WI38 (cell line): ENCODE measurements around the gene POLG.

Source experiments
- H3K4me3 ChIP-seq: 2 replicates; pipeline ENCODE4 v1.5.1; 2011; ENCODE audit warnings: low read depth, mild to moderate bottlenecking, control low read depth, low read length
- TF ChIP-seq, protein P1 (sequence below): IDR thresholded peaks from 2 replicates; pipeline ENCODE4 v1.5.1; 2012; ENCODE audit warnings: low read depth, mild to moderate bottlenecking, control low read depth, low read length

Gene POLG

GRCh38 chr15:89368566-89369223 lies 34.1 kb upstream of the POLG start:
- TF ChIP-seq, protein P1, sequence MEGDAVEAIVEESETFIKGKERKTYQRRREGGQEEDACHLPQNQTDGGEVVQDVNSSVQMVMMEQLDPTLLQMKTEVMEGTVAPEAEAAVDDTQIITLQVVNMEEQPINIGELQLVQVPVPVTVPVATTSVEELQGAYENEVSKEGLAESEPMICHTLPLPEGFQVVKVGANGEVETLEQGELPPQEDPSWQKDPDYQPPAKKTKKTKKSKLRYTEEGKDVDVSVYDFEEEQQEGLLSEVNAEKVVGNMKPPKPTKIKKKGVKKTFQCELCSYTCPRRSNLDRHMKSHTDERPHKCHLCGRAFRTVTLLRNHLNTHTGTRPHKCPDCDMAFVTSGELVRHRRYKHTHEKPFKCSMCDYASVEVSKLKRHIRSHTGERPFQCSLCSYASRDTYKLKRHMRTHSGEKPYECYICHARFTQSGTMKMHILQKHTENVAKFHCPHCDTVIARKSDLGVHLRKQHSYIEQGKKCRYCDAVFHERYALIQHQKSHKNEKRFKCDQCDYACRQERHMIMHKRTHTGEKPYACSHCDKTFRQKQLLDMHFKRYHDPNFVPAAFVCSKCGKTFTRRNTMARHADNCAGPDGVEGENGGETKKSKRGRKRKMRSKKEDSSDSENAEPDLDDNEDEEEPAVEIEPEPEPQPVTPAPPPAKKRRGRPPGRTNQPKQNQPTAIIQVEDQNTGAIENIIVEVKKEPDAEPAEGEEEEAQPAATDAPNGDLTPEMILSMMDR: no peak
- no peak overlapping the region for H3K4me3 ChIP-seq

GRCh38 chr15:89367485-89368451 lies 33.1 kb upstream of the POLG start:
- no peak overlapping the region for H3K4me3 ChIP-seq
- TF ChIP-seq, protein P1: no peak

GRCh38 chr15:89366656-89367393 lies 32.2 kb upstream of the POLG start:
- TF ChIP-seq, protein P1: no peak
- no peak overlapping the region for H3K4me3 ChIP-seq

GRCh38 chr15:89365462-89366065 lies 30.9 kb upstream of the POLG start:
- no peak overlapping the region for H3K4me3 ChIP-seq
- TF ChIP-seq, protein P1: no peak

GRCh38 chr15:89364741-89365450 lies 30.3 kb upstream of the POLG start:
- TF ChIP-seq, protein P1: no peak
- no peak overlapping the region for H3K4me3 ChIP-seq

DNA sequence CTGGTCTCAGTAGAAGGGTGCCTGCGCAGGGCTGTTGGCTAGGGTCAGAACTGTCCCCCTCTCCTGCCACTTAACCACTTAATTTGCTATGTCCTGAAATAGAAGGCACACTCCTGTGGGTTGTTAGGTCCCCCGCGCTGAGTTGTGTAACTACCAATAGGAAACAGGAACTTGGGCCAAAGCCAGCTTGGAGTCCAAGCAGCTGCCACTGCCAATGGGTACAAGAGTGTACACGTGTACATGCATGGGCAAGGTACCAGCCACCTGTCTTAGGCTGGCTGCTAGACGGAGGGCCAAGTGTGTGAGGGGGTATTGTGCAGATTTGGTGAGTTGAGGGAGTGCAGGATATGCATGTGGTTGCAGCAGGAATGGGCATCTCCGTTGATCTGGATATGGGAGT lies 29.7 kb upstream of the POLG start:
- TF ChIP-seq, protein P1: no peak
- no peak overlapping the region for H3K4me3 ChIP-seq
